Panc1 (cell line): ENCODE measurements around the gene DTNB. TPM values are rescaled to one million over a fixed set of nuclear protein-coding genes. Genes with fewer than 3 reads are reported as not detected.

Source experiments
- ATAC-seq: fragments of 200-7000 bp; cut with Tn5 transposase; 2 replicates; pipeline ENCODE4 v1.9.1; 2020; ENCODE audit warnings: mild to moderate bottlenecking, moderate library complexity
- BruUV-seq: library from RNA; stranded (reverse); fragments of 400-500 nt; replicated peaks from 2 replicates; lab custom pipeline; 2021; lab: Mats Ljungman, UMichigan
- CTCF ChIA-PET: fragments of 300-600 bp; sonication (Branson Sonifier 250); formaldehyde crosslinking; loops from one replicate; lab custom pipeline; 2022; ENCODE audit warnings: antibody characterized with exemption; lab: Charles Lee
- POLR2A ChIA-PET: fragments of 300-600 bp; sonication (Branson Sonifier 250); formaldehyde crosslinking; loops from one replicate; lab custom pipeline; 2022; ENCODE audit warnings: antibody characterized with exemption; lab: Charles Lee
- DNase-seq: peaks from one replicate; pipeline ENCODE4 v3.0.0-alpha.2; 2010; ENCODE audit warnings: low read depth, low spot score
- H3K27ac ChIP-seq: 2 replicates; pipeline ENCODE4 v1.5.1; 2011; ENCODE audit warnings: mild to moderate bottlenecking, low read length, inconsistent platforms
- H3K27me3 ChIP-seq: fragments of 200-500 bp; sonication (Bioruptor generic); 2 replicates; pipeline ENCODE4 v1.6.0; 2014; ENCODE audit warnings: low read length, inconsistent platforms; ENCODE audit not compliant: control insufficient read depth, insufficient read depth
- H3K36me3 ChIP-seq: fragments of 200-500 bp; sonication (Bioruptor generic); 2 replicates; pipeline ENCODE4 v1.5.1; 2014; ENCODE audit warnings: inconsistent platforms, mild to moderate bottlenecking, low read length, moderate library complexity; ENCODE audit not compliant: control insufficient read depth, insufficient read depth
- H3K4me1 ChIP-seq: 2 replicates; pipeline ENCODE4 v1.5.1; 2011; ENCODE audit warnings: inconsistent platforms, mild to moderate bottlenecking, low read length, moderate library complexity; ENCODE audit not compliant: control insufficient read depth, insufficient read depth
- H3K4me3 ChIP-seq, 2 experiments: 2 replicates each; pipeline ENCODE4 v1.5.1; 2011 to 2012; ENCODE audit warnings: low read depth in 2 of 2, low read length in 2 of 2, mild to moderate bottlenecking in 2 of 2, inconsistent platforms in 1 of 2, moderate library complexity in 1 of 2
- H3K9me3 ChIP-seq: fragments of 200-500 bp; sonication (Bioruptor generic); 2 replicates; pipeline ENCODE4 v1.5.1; 2014; ENCODE audit warnings: low read depth, mild to moderate bottlenecking, inconsistent platforms, low read length, moderate library complexity; ENCODE audit not compliant: control insufficient read depth, insufficient read depth
- POLR2AphosphoS5 ChIP-seq: IDR thresholded peaks from 2 replicates; pipeline ENCODE4 v1.6.1; 2012; ENCODE audit warnings: mild to moderate bottlenecking, low read depth, low read length, moderate library complexity
- SIN3A ChIP-seq: IDR thresholded peaks from 2 replicates; pipeline ENCODE4 v1.6.1; 2012; ENCODE audit warnings: low read depth, mild to moderate bottlenecking, low read length, moderate library complexity, borderline replicate concordance; ENCODE audit not compliant: insufficient read depth
- TCF7L2 ChIP-seq: IDR thresholded peaks from 2 replicates; pipeline ENCODE4 v1.6.1; 2011; ENCODE audit warnings: mild to moderate bottlenecking, low read depth, low read length, inconsistent platforms
- in situ Hi-C: cut with HindIII; loops from 2 replicates; pipeline ENCODE4 v1.10.0; 2016; ENCODE audit warnings: low sequenced_read_pairs, low pct_unique_long_range_greater_than_20kb
- intact Hi-C: fragments of 100-400 bp; cut with micrococcal nuclease; formaldehyde crosslinking; loops from one replicate; pipeline ENCODE4 v1.10.0; 2022; ENCODE audit not compliant: unreplicated experiment
- total RNA-seq: library from RNA; stranded (reverse); gene quantifications from one replicate; pipeline ENCODE4 v1.2.1, GENCODE V29; 2021; ENCODE audit not compliant: unreplicated experiment
- TF ChIP-seq, protein P1 (sequence below), 2 experiments: IDR thresholded peaks; 2 replicates each; pipeline ENCODE4 v1.6.1; 2011 to 2012; ENCODE audit warnings: low read depth in 2 of 2, control low read depth in 1 of 2, low read length in 1 of 2, mild to moderate bottlenecking in 1 of 2, moderate library complexity in 1 of 2; ENCODE audit not compliant: insufficient read depth in 1 of 2
- TF ChIP-seq, protein P2 (sequence below): fragments of 450-650 bp; IDR thresholded peaks from 2 replicates; pipeline ENCODE4 v1.5.1; 2017; ENCODE audit warnings: mild to moderate bottlenecking

DTNB gene
- total RNA-seq, 1 experiment from 2014 or later = 37.8 TPM

DNA sequence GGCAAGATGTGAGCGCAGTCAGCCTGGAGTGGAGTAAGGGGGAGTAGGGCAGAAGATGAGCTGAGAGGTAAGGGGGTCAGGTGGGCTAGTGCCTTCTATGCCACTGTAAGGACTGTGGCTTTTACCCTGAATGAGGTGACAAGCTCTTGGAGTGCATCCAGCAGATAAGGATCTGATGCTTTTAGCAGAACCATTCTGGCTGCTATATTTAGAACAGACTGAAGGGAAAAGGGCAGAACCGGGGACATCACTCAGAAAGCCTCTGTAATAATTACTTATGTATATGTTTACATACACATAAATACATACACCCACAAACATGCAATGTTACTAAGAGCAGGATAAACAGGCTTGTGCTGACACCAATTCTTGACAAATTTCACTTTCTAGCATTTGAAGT, 124.8 kb downstream of the DTNB start:
- ChIA-PET POLR2A (no interaction called here), CTCF (no interaction called here)
- H3K9me3 ChIP-seq = no peaks in the 10 kb centered on the region
- BruUV-seq = no TSS peak
- intact Hi-C loops = no loop called here
- no peak overlapping the region for H3K4me3 ChIP-seq
- no peak for ATAC-seq
- in situ Hi-C loops = no loop called here
- TF ChIP-seq POLR2AphosphoS5 = no peak
- TF ChIP-seq, protein P1, sequence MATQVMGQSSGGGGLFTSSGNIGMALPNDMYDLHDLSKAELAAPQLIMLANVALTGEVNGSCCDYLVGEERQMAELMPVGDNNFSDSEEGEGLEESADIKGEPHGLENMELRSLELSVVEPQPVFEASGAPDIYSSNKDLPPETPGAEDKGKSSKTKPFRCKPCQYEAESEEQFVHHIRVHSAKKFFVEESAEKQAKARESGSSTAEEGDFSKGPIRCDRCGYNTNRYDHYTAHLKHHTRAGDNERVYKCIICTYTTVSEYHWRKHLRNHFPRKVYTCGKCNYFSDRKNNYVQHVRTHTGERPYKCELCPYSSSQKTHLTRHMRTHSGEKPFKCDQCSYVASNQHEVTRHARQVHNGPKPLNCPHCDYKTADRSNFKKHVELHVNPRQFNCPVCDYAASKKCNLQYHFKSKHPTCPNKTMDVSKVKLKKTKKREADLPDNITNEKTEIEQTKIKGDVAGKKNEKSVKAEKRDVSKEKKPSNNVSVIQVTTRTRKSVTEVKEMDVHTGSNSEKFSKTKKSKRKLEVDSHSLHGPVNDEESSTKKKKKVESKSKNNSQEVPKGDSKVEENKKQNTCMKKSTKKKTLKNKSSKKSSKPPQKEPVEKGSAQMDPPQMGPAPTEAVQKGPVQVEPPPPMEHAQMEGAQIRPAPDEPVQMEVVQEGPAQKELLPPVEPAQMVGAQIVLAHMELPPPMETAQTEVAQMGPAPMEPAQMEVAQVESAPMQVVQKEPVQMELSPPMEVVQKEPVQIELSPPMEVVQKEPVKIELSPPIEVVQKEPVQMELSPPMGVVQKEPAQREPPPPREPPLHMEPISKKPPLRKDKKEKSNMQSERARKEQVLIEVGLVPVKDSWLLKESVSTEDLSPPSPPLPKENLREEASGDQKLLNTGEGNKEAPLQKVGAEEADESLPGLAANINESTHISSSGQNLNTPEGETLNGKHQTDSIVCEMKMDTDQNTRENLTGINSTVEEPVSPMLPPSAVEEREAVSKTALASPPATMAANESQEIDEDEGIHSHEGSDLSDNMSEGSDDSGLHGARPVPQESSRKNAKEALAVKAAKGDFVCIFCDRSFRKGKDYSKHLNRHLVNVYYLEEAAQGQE (IDR thresholded peaks at IDR 0.05; ENCODE audit: insufficient read depth in 1 of 2, low read depth in 2 of 2, low read length in 1 of 2) = no peak
- TF ChIP-seq, protein P2, sequence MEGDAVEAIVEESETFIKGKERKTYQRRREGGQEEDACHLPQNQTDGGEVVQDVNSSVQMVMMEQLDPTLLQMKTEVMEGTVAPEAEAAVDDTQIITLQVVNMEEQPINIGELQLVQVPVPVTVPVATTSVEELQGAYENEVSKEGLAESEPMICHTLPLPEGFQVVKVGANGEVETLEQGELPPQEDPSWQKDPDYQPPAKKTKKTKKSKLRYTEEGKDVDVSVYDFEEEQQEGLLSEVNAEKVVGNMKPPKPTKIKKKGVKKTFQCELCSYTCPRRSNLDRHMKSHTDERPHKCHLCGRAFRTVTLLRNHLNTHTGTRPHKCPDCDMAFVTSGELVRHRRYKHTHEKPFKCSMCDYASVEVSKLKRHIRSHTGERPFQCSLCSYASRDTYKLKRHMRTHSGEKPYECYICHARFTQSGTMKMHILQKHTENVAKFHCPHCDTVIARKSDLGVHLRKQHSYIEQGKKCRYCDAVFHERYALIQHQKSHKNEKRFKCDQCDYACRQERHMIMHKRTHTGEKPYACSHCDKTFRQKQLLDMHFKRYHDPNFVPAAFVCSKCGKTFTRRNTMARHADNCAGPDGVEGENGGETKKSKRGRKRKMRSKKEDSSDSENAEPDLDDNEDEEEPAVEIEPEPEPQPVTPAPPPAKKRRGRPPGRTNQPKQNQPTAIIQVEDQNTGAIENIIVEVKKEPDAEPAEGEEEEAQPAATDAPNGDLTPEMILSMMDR = no peak
- no peak for TF ChIP-seq SIN3A
- TF ChIP-seq TCF7L2 = no peak
- no peaks in the 10 kb centered on the region for H3K27me3 ChIP-seq
- H3K36me3 ChIP-seq = no peaks in the 10 kb centered on the region
- H3K27ac ChIP-seq = no peak overlapping the region
- no peak for DNase-seq
- no peaks in the 10 kb centered on the region for H3K4me1 ChIP-seq

DNA sequence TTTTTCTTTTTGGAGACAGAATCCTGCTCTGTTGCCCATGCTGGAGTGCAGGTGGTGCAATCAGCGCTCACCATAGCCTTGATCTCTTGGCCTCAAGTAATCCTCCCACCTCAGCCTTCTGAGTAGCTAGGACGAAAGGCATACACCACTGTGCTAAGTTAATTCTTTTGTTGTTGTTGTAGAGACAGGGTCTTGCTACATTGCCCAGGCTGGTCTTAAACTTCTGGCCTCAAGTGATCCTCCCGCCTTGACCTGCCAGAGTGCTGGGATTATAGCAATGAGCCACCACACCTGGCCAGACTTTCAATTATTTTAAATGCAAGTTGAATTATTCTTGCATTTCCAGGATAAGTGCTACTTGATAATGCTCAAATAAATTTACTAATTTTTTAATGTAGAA, 126.5 kb downstream of the DTNB start:
- ATAC-seq = no peak
- no peak overlapping the region for H3K27ac ChIP-seq
- no peaks in the 10 kb centered on the region for H3K27me3 ChIP-seq
- CTCF ChIA-PET = interaction anchor here (0.6 kb wide), 1 partner anchor 267 kb away, joined by 6 read pairs; no protein-coding TSS in a partner anchor
- H3K4me1 ChIP-seq = no peaks in the 10 kb centered on the region
- H3K36me3 ChIP-seq = no peaks in the 10 kb centered on the region
- no TSS peak for BruUV-seq
- H3K4me3 ChIP-seq = no peak overlapping the region
- DNase-seq = no peak
- intact Hi-C loops (no loop called here), in situ Hi-C loops (no loop called here)
- TF ChIP-seq, protein P1 (IDR thresholded peaks at IDR 0.05; ENCODE audit: insufficient read depth in 1 of 2, low read depth in 2 of 2, low read length in 1 of 2) = no peak
- no peak for TF ChIP-seq SIN3A
- no peak for TF ChIP-seq POLR2AphosphoS5
- TF ChIP-seq, protein P2 = no peak
- TF ChIP-seq TCF7L2 = no peak
- POLR2A ChIA-PET = no interaction called here
- H3K9me3 ChIP-seq = no peaks in the 10 kb centered on the region
